ENCODE measurements around the gene TM4SF20.

Gene TM4SF20, protein sequence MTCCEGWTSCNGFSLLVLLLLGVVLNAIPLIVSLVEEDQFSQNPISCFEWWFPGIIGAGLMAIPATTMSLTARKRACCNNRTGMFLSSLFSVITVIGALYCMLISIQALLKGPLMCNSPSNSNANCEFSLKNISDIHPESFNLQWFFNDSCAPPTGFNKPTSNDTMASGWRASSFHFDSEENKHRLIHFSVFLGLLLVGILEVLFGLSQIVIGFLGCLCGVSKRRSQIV

DNA sequence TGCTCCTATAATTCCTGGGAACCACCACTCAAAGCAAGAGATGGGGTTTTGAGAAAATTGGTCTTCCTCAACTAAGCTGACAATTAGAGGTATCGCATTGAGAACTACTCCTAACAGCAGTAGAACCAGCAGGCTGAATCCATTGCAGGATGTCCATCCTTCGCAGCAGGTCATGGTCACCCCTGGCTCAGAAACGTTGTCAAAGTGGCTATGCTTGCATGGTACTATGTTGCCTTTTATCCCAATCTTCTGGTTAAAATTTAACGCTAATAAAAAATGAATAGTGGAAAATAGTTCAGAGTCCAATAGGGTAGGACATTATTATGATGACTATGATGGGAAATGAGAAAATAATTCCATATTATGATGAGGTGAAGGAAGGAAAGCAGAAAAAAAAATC is at the start of gene TM4SF20:
TSS of gene TM4SF20 (minus strand) at position 212 of the 400 bp plus-strand sequence. CDS start at position 174, 38 bp downstream.
- DNase-seq, result no peak

DNA sequence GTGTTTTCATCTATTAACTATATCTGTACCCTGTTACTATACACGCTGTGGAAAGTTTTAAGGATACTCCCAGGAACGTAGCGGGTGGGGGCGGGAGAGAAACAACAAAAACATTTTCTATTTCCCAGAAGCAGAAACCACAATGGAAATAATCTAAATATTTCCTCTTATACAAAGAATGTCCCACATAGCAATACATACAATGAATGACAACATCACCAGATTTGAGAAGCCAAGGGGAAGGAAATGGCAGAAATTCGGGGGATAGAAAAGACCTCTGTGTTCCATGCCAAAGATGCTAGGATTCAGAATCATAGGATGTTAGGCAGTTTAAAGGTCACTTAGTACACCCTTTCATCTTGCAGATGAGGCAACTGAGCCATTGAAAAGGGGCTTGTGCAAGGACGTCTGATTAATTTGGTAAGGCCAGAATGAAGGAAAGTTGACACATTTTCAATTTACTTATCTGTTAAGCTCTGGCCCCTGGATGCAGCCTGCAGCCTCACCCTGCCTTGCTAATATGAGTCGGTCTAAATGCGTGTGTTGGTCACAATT is 49.7 kb upstream of the TM4SF20 start:
- DNase-seq, result no peak

DNA sequence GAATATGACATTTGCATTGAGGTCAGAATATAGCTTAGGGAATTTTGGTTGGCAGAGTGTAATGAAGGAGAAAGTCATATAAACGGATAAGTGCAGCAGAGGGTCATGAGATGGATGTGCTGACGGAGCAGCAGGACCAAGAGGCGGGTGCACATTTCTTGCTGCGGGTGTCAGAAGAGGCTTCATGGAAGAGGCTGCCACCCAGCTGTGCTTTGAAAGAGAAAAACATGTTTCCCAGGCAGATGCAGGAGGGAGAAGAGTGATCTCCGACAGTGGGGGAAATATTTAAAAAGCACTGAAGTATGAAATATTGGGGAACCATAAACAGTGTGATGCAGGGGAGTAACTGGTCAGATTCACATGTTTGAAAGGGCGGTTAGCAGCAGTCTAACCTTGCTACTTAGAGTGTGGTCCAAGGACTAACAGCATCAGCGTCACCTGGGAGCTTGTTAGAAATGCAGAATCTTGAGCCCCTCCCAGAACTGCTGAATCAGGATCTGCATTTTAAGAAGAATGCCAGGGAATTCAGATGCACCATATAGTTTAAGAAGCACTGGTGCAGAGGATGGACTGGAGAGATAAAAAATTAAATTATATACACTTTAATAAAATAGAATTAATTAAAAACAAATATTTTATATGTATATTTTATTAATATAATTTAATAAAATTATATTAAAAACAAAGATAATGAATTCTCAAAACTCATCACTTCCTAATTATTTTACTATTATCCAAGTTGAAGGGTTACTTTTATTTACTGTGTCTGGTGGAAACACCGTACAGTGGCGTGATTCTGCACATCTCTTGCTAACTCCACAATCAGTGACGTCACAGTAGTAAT is 44.8 kb upstream of the TM4SF20 start:
- DNase-seq, result peak; percentile 83

DNA sequence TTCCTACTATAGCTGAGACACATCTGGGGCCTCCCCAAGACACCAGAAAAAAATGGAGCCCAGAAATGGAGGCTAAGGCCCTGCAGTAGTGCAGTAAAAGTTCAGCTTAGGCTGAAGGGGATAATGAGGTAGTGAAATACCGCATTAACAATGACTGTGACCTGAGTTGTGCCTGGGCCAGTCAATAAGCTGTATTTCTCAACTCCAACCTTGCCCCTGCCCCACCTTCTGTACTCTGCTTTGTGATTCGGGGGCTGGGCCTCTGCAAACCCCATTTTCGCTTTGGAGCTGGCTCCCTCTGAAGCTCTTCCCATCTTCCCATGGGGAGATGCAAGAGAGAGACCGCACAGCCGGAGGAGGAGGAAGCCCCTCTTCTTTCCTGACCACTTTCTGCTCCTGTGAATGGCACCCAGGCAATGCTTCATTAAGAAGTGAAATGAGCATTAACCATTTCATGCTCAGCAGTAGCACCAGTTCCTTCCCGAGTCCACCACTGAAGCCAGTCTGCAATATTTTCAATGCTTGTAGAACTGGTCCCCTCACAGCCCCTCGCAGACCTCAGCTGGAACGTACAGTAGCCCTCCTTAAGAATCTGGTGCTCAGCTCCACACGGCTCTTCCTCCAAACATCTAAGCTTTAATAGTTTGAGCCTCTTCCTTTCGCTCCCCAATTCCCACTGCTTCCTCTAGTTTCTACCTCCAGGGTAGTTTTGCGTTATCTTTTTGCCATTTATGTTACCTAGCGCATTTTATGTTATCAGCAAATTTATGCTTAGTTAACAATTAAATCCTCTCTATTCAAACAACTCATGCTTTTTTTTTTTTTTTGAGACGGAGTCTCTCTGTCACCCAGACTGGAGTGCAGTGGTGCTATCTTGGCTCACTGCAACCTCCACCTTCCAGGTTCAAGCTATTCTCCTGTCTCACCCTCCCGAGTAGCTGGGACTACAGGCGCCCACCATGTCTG is 41.3 kb upstream of the TM4SF20 start:
- DNase-seq, result no peak

DNA sequence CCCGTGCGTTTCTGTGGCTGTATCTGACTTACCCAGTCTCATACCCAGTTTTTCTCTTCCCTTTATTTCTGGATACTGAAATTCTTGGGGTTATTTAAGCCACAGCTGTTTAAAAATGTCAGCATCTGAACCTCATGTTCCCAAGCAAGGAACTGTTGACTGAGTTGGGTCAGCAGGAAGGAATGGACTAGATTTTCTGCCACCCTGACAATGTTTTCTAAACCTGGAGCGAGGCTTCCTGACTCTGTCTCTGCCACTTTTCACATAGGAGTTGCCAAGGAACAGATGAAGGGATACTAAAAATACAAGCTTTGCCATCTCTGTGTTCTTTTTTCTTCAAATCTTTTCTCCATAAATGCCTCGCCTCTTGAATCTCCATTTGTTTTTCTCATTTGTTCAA is 37.6 kb upstream of the TM4SF20 start:
- no peak for DNase-seq

DNA sequence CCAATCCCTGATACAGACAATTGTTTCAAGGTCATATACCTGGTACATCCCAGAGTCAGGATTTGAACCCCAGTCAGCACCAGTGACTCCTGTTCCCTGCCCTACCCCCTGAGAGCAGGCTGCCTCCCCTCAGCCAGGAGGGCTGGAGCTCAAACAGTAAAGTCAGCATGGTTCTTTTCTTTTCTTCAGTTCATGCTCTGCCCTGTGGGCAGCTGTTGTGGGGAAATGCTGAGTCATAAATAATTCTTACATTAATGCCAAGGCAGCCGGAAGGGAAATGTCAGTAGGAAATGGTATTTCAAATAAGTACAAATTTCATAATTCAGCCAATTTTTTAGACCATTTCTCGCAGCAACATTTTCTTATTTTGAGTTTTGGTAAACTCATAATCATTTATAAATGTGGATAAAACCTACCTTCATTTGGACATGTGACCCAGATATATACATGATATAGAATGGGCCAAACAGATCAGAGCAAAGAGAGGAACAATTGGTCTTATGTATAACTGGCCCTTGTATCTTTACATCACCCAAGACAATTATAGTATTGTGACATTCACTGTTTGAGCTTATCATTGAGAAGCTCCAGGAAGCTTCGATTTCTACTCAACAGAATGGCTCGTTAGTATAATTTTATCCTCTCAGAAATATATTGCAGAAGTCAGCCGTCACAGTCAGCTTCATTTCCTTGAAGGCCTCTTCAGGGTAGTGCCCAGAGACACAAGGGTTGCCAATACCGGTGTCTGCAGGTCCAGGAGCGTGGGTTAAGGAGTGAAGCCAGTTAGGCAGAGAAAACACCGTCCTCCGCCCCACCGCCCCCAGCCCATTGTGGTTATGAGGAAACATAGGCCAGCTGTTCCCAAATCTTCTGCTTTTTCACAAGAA is 36.7 kb upstream of the TM4SF20 start:
- peak; percentile 59 for DNase-seq

DNA sequence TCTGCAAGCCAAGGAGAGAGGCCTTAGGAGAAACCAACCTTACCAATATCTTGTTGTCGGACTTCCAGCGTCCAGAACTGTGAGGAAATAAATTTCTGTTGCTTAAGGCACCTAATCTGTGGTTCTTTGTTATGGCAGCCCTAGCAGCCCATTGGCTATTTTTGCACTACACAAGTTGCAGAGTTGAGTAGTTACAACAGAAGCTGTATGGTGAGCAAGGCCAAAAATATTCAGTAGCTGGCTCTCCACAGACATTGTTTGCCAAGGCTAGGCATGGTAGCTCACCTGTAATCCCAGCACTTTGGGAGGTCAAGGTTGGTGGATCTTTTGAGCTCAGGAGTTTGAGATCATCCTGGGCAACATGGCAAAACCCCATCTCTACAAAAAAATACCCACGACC is 35.7 kb upstream of the TM4SF20 start:
- DNase-seq, result no peak

DNA sequence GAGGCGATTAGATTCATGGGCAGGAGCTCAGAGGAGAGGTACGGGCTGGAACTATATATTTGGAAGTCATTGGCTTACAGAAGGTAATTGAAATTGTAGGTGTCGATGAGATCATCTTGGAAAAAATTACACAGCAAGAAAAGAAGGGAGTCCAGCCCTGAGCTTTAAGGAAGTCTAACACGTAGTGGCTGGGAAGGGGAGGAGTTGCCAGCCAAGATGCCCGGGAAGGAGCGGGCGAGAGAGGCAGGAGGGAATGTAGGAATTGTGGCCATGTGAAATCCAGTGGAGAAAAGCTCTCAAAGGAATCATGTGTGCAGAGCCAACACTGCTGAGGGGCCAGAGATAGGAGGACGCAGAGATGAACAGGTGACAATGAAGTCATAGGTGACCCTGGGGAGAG is 34.3 kb upstream of the TM4SF20 start:
- no peak for DNase-seq

DNA sequence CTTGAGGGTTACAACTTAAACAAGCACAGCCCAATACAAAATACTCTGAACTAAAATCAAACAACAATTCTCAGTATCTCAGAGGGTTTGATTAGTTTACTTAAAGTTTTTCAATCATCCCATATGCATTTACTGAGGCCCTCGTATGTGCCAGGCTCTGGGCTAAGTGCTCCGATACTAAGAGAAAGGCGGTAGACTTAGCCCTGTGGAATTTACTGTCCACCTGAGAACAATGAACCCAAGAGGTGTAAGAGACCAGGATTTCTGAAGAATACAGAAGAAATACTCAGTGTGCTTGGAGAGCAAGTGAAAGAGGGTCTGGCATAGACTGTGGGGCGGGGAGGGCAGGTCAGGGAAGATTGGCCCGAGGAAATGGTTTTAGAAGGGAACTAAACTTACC is 33.8 kb upstream of the TM4SF20 start:
- no peak for DNase-seq

DNA sequence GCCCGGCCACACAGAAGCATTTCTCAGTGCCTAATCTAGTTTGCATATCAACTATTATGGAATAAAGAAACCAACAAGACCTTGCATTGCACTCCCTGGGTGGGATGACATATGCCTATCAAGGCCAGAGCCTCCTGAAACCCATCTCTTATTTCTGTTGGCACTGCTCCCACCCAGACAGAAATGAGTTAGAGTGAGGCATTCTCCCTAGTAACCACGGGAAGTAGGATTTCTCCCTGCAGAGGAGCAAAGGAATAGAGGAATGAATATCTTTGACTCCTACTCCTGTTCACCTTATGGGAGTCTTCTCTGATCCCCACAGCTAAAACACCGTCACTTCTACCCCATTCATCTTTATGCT is 32.9 kb upstream of the TM4SF20 start:
- DNase-seq, result no peak

DNA sequence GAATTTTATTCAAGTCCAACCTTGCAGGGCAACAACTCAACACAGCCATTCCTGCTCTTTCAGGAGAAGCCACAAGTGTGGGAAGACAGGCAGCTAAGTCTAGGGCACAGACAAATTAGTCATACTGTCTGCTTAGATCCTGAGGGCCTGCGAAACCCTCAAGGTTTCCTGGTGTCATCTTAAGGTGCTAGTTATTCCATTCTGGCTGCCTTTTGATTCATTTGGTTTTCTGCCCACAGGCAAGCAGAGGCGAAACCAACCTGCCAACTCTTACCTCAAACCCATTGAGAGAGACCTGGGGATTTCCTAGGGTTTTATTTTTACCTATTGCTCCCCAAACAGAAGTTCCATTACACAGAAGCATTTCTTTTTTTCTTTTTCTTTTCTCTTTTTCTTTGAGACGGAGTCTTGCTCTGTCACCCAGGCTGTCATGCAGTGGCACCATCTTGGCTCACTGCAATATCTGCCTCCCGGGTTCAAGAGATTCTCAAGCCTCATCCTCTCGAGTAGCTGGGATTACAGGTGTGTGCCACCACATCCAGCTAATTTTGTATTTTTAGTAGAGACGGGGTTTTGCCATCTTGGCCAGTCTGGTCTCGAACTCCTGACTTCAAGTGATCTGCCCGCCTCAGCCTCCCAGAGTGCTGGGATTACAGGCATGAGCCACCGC is 32.3 kb upstream of the TM4SF20 start:
- DNase-seq, result no peak

DNA sequence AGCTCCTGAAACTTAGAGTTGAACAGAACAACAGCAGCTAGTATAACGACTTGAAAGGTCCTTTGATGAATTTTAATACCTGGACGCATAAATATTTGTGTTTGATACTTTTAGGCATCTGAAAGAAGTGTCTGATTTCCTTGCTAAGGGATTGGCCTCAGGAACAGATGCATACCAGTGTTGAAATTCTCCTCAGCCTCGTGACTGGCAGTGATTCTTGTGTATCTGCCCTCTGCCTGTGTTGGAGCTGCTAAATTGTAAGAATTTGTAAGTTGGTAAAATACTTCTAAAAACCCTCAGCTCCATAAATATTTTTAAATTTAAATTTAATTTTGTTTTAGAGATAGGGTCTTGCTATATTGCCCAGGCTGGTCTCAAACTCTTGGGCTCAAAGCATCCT is 31.1 kb upstream of the TM4SF20 start:
- no peak for DNase-seq

DNA sequence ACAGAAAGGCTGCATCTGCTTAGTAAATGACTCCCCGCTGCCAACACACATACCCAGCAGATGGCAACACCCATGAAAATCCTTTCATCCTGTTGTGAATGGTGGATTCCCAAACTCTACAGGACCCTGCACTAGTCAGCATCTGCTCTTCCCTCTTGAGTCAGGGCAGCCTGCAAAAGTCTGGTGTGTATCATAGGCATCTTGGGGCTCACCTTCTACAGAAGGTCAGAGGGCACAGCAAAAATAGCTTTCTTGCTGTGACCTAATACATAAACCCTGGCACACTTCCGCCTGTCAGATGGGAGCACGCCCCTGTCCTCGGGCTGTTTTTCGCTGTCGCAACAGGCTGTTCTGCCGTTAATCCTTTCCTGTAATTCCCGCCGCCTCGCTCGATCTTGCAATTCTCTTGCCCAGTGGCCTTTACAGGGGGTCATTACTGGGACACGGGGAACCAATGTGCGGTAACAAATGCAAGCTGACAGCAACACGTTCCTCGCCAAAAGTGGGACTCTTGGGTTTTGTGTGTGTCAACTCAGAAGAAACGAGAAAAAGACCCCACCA is 28.6 kb upstream of the TM4SF20 start:
- peak; percentile 96 for DNase-seq

DNA sequence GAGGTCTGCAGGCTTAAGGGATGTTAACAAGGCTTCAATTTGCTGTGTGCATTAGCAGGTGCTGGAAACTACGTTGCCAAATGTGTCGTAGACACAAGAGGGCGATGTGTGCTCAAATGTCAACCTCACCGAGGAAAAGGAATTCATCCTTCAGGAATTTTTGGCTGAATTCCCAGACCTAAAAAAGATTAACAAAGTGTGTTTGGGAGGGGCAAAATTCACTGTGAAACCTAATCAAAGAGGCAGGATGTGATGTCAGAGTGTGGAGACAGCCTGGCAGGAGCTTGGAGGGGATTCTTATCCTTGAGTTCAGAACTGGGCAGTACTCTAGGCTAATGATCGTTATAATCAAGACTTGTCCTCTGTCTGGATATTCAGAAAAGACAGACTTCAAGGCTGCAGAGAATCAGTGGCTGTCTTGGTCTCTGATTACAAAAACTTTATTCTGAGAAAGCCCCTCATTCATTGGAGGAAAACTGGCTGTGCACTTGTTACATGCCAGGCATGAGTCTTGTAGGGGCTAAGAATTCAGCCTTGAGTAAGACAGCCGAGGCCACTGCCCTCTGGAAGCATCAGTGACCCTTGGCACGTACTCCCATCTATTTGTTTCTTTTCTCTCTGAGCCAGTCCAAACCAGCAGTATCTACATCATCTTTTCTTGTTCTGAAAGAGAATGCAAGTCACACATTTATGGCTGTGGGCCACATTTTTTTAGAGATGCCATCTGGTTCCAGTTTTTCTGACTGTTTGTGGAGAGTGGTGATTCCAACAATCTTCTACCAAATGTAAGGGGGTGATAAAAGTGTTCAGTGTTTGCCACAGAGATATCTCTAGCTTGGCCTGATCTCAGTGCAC is 27.3 kb upstream of the TM4SF20 start:
- peak; percentile 96 for DNase-seq

DNA sequence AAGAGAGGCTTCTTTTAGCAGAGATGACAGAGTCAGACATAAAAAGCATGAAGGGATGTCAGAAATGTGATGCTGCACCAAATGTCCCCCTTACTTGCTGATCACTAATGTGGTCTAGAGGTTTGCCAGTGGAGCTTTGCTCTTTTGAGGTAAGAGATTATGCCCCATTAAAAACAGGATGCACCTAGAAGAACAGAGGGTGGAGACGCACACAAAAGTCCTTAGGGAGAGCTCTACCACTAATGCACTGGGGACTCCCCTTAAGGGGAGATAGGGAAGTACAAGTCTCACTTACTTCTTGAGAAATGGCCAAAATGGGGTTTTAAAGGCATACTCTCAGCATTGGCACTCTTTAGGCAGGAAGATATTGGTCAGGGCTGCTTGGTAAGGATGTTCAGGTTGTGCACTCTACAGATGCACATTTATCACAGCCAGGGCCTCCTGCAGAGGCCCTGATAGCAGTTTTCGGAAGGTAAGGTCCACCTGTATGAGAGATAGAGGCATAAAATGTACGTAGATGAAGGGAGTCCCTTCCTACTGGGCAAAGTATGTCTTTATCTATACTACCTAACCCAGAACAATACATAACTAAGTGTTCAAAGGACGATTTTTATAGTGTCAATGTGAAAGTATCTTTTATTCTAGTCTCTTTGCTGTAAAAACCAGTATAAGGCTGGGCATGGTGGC is 25.6 kb upstream of the TM4SF20 start:
- DNase-seq, result no peak

DNA sequence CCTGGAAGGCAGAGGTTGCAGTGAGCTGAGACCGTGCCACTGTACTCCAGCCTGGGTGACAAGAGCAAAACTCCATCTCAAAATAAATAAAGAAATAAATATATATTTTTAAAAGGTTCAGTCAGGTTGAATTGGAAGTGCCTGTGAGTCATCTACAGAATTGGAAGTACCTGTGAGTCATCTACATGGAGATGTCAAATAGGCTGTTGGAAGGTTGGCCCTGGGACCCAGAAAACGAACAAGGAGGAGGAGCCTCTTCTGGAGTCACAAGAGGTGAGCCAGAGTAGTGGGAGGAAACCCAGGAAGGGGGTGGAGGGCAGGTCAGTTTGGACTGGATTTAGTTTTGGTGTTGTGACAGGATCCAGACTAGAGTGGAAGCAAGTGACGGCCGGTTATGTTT is 23.9 kb upstream of the TM4SF20 start:
- DNase-seq, result no peak

DNA sequence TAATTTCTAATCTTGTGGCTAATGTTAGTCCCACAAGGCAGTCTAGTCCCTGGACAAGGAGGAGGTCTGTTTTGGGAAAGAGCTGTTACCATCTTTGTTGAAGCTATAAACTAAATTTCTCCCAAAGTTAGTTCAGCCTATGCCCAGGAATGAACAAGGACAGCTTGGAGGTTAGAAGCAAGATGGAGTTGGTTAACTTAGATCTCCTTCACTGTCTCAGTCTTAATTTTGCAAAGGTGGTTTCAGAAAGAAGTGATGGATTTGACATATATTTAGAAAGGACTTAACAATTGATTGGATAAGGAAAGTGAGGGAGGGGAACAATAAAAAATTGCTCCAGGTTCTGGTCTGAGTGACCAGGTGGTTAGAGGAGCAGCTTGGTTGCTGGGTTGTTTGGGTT is 23.2 kb upstream of the TM4SF20 start:
- no peak for DNase-seq

DNA sequence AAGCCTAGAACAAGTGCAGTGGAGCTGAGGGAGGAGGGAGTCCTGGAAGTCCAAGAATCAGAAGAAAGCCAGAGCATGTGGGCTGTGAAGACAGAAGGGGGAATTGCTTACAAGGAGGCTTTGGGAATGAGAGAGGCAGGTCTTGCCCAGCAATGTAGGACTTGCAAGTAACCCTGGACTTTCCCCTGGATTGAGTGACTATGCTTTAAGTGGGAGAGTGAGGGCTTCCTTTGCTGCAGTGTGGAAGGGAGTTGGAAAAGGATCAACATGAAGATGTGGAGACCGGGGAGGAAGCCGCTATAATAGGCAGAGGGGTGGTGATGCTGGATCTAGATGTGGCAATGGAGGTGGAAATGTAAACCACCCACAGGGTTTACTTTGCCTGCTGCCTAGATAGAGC is 22.4 kb upstream of the TM4SF20 start:
- no peak for DNase-seq

Data from eye (tissue), 1 donor.